Psoas muscle (tissue), 8 donors: ENCODE results near the gene FBXL13. TPM values are rescaled to one million over a fixed set of nuclear protein-coding genes. Genes with fewer than 3 reads are reported as not detected.

Experiments used
- ATAC-seq, 4 donors: fragments of 200-7000 bp; cut with Tn5 transposase; one replicate each; pipeline ENCODE4 v1.9.1; 2020; ENCODE audit warnings: moderate library complexity in 3 of 4, mild to moderate bottlenecking in 2 of 4
- DNase-seq, 2 donors: peaks; one replicate each; pipeline ENCODE4 v3.0.0-alpha.2; 2020
- H3K27ac ChIP-seq: fragments of 200-600 bp; one replicate; pipeline ENCODE4 v1.8.0; 2022
- H3K27me3 ChIP-seq, 3 donors: fragments of 200-600 bp in 1 of 3; one replicate each; pipeline versions ENCODE4 v1.6.1 to v1.8.0; 2013 to 2022; ENCODE audit warnings: low read length in 2 of 3, mild to moderate bottlenecking in 2 of 3, moderate library complexity in 1 of 3; ENCODE audit not compliant: insufficient read depth in 3 of 3
- H3K36me3 ChIP-seq, 2 donors: fragments of 200-600 bp in 1 of 2; one replicate each; pipeline versions ENCODE4 v1.6.1 to v1.8.0; 2013 to 2022; ENCODE audit warnings: low read depth in 1 of 2, mild to moderate bottlenecking in 1 of 2, moderate library complexity in 1 of 2; ENCODE audit not compliant: insufficient read depth in 1 of 2
- H3K4me1 ChIP-seq: fragments of 200-600 bp; one replicate; pipeline ENCODE4 v1.8.0; 2022
- H3K4me3 ChIP-seq: fragments of 200-600 bp; one replicate; pipeline ENCODE4 v1.8.0; 2022; ENCODE audit warnings: mild to moderate bottlenecking
- H3K9me3 ChIP-seq: fragments of 200-600 bp; one replicate; pipeline ENCODE4 v1.8.0; 2022
- CTCF ChIP-seq: fragments of 200-600 bp; IDR thresholded peaks from one replicate; pipeline ENCODE4 v1.8.0; 2022; ENCODE audit warnings: antibody characterized with exemption
- WGBS, 3 donors: extraction: QIAGEN DNeasy Blood & Tissue Kit; methylation state at CpG; one replicate each; pipeline versions ENCODE4 v1.1.6 to v1.1.7; 2013; 5-methylcytosine and 5-hydroxymethylcytosine counted together
- intact Hi-C, 2 donors: fragments of 100-400 bp; cut with DNase I; formaldehyde crosslinking; loops; one replicate each; pipeline versions ENCODE4 v1.11.0 to v1.14.2; 2022
- polyA plus RNA-seq, 3 donors: library from polyadenylated mRNA; stranded (reverse); fragments of 200-250 nt; gene quantifications; one replicate each; pipeline ENCODE4 v1.2.3, GENCODE V29; 2013
- total RNA-seq, 4 donors: library from RNA; stranded (reverse); fragmentation: NEBNext Ultra II Directional in 2 of 4; extraction: Animal tissue kit (Norgen Biotek cat#: 25700) in 2 of 4; gene quantifications; one replicate each; pipeline versions ENCODE4 v1.2.1 to v1.2.4, GENCODE V29; 2021 to 2023
- donor health status: healthy with polysubstance abuse.
- donor health status: DM: no; HTN: no; CAD: no; lungs with moderate emphysema.
- donor health status: Bipolar disorder and iron deficiency.
- donor health status: healthy.
- donor health status: DM: yes; HTN: yes; CAD: no.
- donor health status: DM: no; HTN: no; CAD: no.
- donor health status: DM: no; HTN: no; CAD: no.
- donor health status: DM: yes; HTN: yes; CAD: no.

FBXL13 gene
- total and polyA plus RNA-seq, 7 donors: 0.13 to 0.52 (median 0.28) TPM; not detected in 1

DNA sequence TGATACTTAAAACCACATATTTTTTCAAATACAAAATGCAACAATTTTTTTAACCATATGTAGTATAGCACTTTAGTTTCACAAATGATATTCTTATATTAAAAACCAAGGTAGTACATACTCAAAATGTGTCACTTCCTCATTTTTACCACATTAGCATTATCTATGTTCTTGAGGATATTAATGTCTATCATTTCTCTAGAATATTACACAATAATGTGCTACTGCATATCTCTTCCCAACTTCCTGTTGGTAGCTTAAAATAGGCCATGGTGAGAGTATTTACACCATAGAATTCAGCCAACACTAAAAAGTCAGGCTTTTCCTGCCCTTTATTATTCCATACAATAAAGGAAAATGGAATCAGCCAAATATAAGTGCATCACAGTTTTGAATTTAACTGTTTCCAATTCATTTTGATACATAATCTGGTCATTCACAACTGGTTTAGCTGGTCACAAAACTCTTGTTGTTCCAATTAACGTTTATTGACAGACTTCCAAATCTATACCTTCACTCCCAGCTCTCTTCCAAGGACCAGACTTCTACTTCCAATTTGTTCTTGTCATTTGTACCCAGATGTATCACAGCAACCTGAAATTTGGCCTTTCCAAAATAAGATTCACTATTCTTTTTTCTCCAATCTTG lies 181.8 kb downstream of the FBXL13 start:
- intact Hi-C loops: no loop called here
- ATAC-seq (no peak), DNase-seq (no peak)
- no peaks in the 10 kb centered on the region for H3K36me3 ChIP-seq
- H3K27ac ChIP-seq: no peak overlapping the region
- no peak for TF ChIP-seq CTCF
- no peaks in the 10 kb centered on the region for H3K27me3 ChIP-seq
- WGBS, 3 donors: 79 to 92% (median 88%) methylated on average over 1 of the region's 1 CpG
- no peak overlapping the region for H3K4me3 ChIP-seq
- H3K4me1 ChIP-seq: peaks cover 8% of the 10 kb centered on the region
- H3K9me3 ChIP-seq: no peaks in the 10 kb centered on the region

GRCh38 chr7:102891693-102892261 lies 182.8 kb downstream of the FBXL13 start:
- TF ChIP-seq CTCF: no peak
- Histone ChIP-seq H3K4me1 (peaks cover 8% of the 10 kb centered on the region), H3K4me3 (no peak overlapping the region), H3K9me3 (no peaks in the 10 kb centered on the region), H3K36me3 (no peaks in the 10 kb centered on the region), H3K27me3 (no peaks in the 10 kb centered on the region), H3K27ac (no peak overlapping the region)
- peak; percentile 30 to 55 for DNase-seq
- 41 to 56% (median 50%) methylated on average over 1 of the region's 1 CpG for WGBS, 3 donors
- intact Hi-C loops: no loop called here
- ATAC-seq: peak; percentile 73 to 82 (median 80)

DNA sequence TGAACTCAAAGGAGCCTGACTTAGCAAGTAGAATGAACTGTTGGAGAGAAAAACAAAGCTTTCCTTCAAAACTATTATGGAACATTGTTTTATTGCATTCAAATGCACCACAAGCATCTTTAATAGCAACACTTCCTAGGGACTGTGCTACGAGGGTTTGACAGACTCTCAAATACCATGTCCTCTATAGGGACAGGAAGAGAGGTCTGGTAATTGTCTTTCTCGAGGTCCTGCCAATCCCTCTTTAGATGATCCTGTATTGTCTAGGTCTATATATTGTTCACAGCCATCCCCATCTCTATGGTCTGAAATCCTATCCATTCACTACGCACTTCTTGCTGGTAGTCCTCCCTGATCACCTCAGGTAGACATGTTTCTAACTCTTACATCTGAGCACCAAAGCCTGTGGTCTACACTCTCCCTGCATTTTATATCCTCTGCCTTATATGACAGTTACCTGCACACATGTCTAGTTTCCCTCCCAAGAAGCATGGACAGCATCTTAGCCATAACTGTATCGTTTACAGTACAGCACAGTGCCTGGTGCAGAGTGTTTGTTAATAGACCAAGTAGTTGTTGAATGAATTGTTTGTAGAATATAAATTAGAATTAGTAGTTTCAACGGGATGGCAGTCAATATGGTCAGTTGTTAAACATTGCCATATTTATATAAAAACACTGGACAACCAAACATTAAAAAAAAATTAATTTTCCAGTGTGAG lies 183.5 kb downstream of the FBXL13 start:
- ATAC-seq (peak in 1 of 4 donors; percentile 7), DNase-seq (no peak)
- WGBS, 3 donors: 72 to 73% (median 73%) methylated on average over 5 of the region's 5 CpGs
- H3K4me3 ChIP-seq: no peak overlapping the region
- H3K9me3 ChIP-seq: no peaks in the 10 kb centered on the region
- H3K27me3 ChIP-seq: no peaks in the 10 kb centered on the region
- peaks cover 8% of the 10 kb centered on the region for H3K4me1 ChIP-seq
- no peak overlapping the region for H3K27ac ChIP-seq
- no peaks in the 10 kb centered on the region for H3K36me3 ChIP-seq
- intact Hi-C loops: no loop called here
- no peak for TF ChIP-seq CTCF

- peaks cover 8% of the 10 kb centered on the region for H3K4me1 ChIP-seq
- ATAC-seq (no peak), DNase-seq (no peak)
- intact Hi-C loops: no loop called here
- no peak for TF ChIP-seq CTCF
- 84 to 91% (median 90%) methylated on average over 2 of the region's 2 CpGs for WGBS, 3 donors
- no peaks in the 10 kb centered on the region for H3K27me3 ChIP-seq
- H3K36me3 ChIP-seq: no peaks in the 10 kb centered on the region
- H3K27ac ChIP-seq: no peak overlapping the region
- H3K4me3 ChIP-seq: no peak overlapping the region
- H3K9me3 ChIP-seq: no peaks in the 10 kb centered on the region
Measured at GRCh38 chr7:102890292-102890970, 184.2 kb downstream of the FBXL13 start.
